HG03064 (cell line): Measurements from ENCODE around the gene TNFRSF14.
"Not testable (repeated sequence)": the region's sequence is repeated elsewhere in the genome, so short reads cannot be mapped to it uniquely, and the experiment has no call there.

Experiments used
- ATAC-seq: cut with Tn5 transposase; IDR thresholded peaks from one replicate; pipeline ENCODE4 v1.9.1; 2021; ENCODE audit warnings: low read depth; ENCODE audit not compliant: unreplicated experiment

The TNFRSF14 gene

DNA sequence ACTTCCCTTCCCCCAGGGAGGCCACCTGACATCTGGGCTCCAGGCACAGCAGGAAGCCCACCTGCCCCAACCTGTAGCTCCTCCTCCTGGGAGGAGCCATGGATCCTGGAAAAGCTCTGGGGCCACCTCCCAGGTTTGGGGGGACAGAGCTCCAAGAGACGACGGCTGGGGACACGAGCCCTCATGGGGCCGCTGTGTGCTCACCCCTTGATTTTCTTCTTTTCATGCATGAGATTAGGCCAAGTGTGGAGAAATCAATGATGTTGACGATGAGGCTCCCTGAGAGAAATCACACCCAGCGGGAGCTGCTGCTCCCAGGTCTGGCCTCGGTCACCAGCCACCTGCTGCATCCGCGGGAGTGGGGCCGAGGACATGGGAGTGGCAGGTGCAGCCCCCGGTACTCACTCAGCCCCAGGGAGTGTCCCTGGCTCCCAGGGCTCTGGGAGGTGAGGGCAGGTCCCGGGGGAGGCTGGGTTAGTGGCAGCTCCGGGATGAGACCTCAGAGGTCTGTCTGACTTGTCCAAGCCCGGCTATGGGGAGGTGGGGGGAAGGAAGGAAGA, 8.7 kb downstream of the TNFRSF14 start:
- no peak for ATAC-seq

DNA sequence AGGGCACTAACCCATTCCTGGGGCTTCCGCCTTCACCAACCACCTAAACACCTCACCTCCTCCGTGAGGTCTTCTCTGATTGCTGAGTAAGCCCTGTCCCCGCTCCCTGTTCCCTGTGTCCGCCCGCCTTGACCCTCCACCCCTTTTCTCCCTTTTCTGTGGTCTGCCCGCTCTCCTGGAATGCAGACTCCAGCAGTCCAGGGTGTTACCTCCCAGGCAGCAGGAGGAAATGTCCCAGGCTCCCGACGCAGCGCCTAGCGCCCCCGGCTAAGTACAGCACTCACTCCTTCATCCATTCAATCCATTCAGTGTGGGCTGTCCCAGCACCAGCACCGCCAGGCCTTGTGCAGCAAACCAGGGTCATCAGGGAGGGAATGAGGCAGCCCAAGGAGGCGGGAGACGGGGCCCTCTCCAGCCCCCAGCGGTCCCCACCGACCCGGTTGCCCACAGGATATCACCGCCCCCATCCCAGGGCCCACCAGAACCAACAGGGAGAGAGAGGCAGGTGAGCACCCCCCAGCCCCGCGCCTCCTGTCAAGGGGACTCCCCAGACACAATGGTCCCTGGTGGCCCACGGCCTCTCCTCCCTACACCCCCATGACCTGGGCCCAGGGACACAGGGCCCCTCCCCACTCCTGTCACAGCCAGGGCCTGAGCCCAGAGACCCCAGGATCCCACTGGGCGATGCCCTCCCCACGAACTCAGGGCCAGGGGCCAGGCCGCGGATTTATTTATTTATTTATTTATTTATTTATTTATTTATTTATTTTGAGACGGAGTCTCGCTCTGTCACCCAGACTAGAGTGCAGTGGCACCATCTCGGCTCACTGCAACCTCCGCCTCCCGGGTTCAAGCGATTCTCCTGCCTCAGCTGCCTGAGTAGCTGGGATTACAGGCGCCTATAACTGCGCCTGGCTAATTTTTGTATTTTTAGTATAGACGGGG, 10.2 kb downstream of the TNFRSF14 start:
- no peak for ATAC-seq

DNA sequence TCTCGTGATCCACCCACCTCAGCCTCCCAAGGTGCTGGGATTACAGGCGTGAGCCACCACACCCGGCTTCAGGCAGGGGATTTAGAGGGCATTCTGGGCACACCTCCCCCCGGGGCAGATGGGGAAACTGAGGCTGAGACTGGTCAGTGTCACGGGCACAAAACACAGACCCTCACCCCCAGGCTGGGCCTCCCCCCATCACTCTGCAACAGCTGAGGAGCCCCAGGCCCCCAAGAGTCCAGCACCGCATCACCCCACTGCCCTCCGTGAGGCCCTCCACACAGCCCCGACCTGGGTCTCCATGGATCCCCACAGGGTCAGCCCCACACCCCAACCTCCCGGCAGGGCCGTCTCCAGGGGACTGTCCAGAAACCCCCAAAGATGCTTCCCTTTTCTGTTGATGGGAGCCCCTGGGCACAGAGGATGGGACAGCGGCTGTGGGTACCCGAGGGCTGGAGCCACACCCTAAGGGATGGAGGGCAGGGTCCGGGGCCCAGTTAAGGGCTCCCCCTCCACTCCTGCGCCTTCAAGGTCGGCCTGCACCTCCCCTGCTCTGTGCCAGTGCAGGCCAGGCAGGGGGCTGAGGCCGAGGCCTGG, 11.0 kb downstream of the TNFRSF14 start:
- ATAC-seq, result no peak

DNA sequence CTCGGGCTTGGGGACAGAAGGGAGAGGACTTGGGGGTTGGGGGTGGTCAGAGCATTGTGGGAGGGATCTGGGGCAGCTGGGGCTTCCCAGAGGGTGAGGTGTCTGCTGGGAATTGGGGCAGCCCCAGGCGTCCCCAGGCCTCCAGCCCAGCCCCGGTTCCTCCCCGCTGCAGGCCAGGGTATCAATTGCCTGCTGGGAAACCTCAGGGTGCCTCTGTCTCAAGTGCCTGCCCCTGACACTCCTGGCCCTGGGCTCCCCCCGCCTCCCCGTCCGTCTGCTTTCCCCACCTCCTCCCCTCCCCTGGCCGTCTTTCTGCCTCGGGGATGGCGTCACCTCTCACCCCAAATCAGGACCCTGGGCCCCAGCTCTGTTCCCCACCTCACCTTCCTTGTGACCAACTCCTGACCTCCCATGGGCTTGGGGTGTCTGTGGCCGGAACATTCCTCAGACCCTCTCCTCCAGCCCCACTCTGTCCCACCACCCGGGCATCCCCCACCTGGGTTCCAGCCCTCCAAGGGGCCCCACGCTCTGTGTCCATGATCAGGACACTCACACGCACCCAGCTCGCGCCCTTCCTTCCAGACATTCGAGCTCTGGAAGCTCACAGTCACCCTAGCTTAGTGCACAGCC, 12.1 kb downstream of the TNFRSF14 start:
- not testable (repeated sequence) for ATAC-seq

DNA sequence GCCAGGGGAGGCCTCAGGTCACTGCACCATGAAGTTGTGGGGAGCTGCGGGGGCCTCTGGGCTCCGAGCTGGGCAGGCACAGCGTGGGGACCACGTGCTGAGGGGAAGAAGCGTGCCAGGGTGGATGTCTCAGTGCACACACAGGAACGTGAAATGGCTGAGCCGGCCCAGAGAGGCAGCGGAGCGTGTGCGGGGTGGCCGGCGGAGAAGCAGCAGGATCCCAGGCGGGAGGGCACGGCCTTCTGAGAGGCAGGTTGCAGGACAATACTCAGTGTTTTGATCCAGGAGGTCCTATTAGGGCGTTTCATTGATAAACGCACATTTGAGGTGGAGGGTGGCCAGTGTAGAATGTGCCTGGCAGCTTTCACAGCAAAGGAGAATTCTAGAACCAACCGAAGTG, 12.9 kb downstream of the TNFRSF14 start:
- no peak for ATAC-seq

DNA sequence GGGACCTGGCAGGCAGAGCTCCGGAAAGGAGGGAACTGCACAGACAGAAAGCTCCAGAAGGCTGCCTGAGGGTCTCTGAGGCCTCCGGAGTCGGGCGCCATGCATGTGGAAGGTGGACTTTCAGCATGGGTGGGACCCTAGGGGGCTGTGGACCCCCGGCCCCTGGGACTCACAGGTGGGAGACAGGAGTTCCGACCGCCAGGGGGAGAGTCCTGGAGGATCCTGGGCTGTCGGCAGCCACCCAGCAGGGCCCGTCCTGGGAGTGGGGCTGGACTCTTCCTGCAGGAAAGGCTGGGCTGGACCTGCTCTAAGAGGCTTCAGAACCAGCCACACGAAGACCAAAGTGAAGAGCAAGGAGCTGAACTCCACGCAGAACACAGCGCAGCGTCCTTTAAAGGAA, 13.5 kb downstream of the TNFRSF14 start:
- not testable (repeated sequence) for ATAC-seq

DNA sequence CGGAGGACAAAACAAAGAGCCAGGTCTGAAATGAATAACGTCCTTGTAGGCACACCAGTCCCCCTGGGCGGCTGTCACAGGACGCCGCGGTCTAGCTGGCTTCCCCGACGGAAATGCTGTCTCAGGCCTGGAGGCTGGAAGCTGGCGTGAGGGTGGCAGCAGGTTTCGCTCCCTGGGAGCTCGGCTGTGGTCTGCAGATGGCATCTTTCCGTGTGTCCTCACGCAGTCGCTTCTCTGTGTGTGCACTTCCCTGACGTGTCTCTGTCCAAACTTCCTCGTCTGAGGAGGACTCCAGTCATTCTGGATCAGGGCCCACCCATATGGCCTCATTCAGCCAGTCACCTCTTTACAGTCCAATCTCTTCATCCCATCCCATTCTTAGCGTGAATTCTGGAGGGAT, 14.2 kb downstream of the TNFRSF14 start:
- no peak for ATAC-seq

DNA sequence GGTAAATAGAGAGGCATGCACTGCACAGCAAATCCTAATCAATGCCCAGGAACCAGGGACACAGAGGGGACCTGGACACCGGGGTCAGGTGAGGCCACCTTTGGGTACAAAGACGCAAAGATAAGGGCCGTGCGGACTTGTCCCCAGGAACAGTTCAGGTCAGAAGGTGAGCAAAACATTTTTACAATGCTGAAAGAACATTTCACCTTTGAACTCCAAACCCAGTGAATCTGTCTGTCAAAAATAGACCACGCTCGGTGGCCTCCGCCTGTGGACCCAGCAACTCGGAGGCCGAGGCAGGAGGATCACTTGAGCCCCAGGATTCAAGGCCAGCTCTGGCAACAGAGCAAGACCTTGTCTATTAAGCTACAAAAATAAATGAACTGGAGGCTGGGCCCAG, 15.2 kb downstream of the TNFRSF14 start:
- no peak for ATAC-seq

DNA sequence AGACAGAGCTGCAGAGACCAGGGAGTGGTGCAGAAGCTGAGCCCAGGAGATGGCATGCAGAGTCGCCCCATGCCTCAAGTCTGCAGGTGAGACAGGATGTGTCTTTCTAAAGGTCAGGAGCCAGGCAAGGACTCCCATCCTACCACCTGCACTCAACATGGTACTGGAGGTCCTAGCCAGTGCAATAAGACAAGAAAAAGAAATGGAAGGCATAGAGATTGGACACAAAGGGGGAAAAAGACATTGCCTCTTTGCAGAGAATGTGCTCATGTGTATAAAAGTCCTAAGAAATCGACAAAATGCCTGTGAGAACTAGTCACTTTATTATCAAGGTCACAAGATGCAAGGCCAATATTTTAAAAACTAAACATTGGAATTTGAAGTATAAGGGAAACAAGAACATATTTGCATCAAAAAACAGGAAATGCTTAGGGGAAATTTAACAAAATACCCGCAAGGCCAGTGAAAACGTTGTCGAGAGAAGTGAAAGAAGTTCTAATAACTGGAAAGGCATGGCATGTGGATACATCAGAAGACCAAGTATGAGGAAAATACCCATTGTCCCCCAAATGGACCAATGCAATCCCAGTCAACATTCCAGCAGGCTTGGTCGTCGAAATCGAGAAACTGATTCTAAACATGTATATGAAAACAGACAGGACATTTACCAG, 17.2 kb downstream of the TNFRSF14 start:
- ATAC-seq, result no peak

DNA sequence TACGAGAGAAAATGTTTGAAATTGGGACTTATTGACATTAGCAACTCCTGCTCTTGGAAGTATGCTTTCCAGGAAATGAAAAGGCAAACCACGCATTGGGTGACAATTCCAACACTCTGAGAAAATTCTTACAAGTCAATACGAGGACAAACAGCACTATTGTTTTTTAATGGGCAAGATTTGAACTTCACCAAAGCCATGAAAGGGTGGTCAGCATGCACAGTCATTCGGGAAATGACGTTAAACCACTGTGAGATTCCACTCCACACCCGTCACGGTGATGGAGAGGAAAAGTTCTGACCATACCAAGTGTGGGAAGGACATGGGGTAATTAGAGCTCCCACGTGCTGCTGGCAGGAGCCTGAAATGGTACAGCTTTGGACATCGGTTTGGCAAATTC, 18.2 kb downstream of the TNFRSF14 start:
- no peak for ATAC-seq

DNA sequence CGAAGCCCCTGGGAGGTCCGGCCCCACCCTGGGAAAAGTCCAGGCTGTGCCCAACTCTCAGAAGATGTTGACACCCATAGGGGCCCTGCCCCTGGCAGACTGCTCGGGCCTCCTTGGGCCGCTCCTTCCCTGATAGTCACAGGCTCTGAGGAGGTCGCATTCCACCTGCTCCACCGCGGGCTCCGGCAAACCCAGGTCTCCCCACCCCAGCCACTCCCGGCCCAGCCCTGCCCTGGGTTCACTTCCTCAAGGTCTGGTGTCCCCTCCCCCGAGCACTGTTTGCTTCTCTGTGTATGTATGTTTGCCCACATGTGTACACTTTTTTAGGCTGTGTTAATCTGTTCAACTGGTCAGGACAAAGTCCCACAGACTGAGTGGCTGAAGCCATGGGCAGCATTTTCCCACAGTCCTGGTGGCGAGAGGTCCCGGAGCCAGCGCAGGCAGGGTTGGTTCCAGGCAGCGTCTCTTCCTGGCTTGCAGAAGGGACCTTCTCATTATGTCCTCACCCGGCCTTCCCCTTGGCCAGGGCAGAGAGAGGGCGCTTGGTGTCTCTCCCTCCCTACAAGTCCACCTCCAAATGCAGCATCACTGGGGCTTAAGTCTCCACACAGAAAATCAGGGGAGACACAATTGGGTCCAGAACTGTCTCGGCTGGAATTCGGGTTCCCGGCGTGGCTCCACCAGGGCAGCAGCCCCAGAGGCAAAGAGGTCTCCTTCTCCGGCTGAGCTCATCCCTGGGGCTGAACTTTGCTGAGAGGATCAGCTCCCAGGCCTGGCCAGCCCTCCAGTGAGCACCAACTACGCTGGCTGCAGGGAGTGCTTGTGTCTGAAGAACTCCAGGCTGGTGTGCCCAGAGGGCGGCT, 19.9 kb downstream of the TNFRSF14 start:
- ATAC-seq, result no peak

DNA sequence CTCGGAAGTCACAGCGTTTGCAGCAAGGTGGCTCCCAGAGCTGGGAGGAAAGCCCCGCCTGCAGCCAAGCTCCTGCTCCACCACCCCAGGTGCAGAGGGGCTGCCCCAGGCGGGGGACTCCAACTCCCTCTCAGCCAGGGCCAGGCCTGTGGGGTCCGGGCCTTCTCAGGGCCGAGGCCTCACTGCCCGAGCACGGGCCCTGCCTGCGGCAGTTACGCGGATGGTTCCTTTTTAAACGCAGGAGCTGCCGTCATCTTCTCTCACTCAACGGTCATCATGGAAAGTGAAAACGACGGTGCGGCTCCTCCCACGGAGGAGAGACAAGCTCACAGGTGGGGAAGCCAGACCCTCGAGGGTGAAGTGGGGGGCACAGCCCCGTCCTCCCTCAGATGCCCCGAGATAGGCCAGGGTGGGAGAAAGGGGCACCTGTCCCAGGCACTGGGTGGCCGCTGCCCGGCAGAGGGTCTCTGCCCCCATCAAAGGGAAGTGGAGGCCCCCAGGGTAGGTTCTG, 21.4 kb downstream of the TNFRSF14 start:
- peak; percentile 25 for ATAC-seq

DNA sequence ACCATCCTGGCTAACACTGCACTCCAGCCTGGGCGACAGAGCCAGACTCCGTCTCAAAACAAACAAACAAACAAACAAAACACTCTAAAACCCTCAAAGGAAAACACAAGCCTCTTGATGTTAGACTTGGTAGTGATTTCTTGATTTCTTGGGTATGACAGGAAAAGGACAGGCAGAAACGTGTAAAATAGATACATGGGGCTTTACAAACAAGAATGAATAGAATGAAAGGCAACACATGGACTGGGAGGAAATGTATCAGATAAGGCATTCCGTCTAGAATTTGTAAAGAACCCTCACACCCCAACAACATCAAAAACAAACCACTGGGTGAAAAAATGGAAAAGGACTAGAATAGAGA, 22.6 kb downstream of the TNFRSF14 start:
- ATAC-seq, result no peak

DNA sequence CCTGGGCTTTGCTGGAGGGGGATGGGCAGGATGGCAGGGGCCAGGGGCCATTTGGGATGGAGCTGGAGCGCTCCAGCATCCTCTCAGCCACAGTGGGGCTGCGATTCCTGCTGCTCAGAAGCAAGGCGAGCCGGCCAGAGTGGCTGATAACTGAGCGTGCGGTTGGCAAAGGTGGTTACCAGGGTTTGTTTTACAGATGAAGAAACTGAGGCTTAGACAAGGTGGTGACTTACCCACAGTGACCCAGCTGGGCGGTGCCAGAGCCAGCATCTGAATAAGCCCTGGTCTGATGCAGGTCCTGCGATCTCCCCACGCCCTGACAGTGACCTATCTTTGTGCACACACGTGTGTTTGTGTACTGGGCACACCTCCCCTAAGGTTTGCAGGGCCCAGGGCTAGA, 24.5 kb downstream of the TNFRSF14 start:
- no peak for ATAC-seq

DNA sequence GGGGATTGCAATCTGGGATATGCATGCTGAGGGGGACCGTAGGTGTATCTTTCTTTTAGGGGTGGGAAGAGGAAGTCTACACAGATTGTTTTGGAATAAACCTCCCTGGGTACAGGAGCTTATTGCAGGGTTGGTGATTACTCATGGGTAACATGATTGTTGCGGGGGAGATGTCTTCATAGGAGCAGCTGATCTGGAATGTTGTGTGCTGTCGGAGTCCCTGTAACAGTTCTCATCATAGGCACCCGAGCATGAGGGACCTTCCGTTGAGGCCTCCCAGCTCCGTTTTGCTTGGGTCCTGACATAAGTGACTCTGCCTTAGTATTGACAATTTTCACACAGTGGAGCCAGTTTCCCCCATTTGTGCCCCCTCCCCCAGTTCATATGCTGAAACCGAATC, 26.2 kb downstream of the TNFRSF14 start:
- ATAC-seq, result no peak

DNA sequence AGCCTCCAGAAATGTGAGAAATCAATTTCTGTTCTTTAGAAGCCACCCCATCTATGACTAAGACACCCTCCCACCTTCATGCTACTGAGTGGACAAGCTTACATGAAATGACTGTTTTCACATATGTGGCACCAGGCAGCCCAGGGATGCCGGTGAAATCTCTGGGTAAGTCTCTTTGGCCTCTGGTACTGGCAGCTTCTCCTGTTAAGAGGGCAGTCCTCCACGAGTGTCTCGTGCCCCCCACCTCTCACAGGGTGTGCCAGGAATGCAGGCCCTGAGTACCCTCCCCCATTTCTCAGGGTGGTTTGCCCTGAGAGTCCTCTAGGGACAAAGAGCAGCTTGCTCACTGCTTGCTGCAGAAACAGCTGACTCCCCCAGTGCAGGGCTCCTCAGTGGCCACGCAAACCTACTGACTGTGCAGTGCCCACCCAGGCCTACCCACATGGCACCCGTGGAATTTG, 27.2 kb downstream of the TNFRSF14 start:
- no peak for ATAC-seq

DNA sequence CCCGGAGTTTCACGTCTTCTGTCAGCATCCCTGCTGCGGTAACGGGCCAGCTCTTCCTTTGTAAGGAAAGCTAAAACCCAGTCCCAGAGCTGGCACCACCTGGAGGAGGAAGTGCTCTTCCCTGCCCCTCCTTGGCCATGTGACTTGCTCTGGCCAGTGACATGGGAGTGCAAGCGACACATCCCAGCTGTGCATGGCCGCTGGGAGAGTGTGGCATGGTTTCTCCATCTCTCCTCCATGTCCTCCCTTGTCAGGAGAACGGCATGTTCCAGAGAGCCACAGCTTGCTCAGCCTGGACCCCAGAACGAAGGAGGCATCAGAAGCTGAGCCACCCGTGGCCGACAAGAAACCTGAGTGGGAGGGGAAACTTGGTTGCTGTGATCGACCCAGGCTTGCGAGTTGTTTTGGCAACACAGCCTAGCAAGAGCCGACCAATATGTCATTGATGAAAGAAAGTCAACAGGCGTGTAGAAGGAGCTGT, 27.7 kb downstream of the TNFRSF14 start:
- no peak for ATAC-seq

DNA sequence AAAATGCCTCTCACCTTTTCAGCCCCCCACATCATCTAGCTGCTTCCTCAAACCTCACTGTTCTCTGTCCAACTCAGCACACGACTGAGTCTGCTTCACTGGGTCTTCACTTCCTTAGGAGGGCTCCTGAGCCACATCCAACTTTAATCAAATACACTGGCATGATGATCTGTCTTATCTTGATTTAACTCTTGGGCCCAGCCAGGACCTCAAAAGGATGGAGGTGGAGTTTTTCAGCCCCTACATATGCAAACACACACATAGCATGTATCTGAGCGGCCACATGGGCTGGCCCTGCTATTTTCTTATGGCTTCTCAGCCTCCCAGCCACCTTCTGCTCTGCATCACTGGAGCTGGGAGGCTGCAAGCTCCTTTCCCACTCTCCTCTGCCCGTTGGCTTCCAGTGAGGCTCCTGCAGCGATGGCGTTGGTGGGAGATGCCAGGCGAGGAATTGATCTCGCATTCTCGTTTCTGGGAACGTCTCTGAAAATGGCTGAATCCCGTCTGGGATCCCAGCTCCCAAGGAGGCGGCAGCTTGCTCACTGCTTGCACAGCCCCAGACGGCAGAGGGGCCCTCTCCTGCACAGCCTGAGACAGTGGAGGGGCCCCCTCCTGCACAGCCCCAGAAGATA, 28.6 kb downstream of the TNFRSF14 start:
- ATAC-seq, result no peak
